ENCODE results near the gene PHACTR4. TPM values are rescaled to one million over a fixed set of nuclear protein-coding genes. Genes with fewer than 3 reads are reported as not detected.
"Not testable (repeated sequence)": the region's sequence is repeated elsewhere in the genome, so short reads cannot be mapped to it uniquely, and the experiment has no call there.

The PHACTR4 gene
- total RNA-seq, 1 donor from 2014 or later = 33.0 TPM

DNA sequence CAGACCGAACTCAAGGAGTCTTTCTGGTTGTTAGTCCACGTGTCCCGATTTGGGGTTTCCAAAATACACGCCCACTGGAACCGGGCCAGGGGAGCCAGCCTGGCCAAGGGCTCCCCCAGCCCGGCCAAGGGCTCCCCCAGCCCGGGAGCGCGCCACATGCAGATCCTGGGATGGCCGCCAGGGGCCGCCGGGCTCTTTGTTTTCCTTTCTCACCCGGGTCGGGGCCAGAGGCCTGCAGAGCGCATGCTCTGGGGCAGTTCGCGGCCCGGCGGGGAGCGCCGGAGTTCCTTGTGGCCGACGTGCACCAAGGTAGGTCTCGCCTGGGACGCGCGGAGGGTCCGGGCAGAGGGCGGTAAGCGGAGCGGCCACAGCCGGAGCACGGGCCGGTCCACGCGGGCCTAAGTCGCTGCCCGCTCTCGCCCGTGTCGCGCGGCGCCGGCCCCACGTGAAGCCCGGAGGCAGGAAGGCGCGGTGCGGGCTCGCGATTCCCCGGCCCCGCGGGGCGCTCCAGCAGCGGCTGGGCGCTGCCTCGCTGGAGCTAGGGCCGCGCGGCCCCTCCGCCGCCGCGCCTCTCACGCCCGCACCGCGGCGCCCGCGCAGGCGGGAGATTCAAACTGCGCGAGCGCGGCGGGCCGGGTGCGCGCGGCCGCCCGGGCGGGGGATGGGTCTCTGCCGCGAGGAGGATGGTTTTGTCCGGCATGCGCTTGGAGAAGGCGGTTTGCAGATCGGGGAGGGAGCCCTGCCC lies 148.6 kb downstream of the PHACTR4 start:
- Histone ChIP-seq H3K27me3 (no peaks in the 10 kb centered on the region), H3K4me1 (peaks cover 9 to 13% of the 10 kb centered on the region in 2 donors), H3K4me3 (peak overlapping the region; percentile 69 to 97), H3K27ac (peak overlapping the region; percentile 43 to 87), H3K9me3 (no peaks in the 10 kb centered on the region), H3K36me3 (peaks cover 16 to 23% of the 10 kb centered on the region in 2 donors)
- peak; percentile 50 to 93 for DNase-seq (ENCODE audit: low spot score in 2 of 2)
- intact Hi-C loops (cut with DNase I) = loop anchor here (1.0 to 5.0 kb wide), 6 partner anchors 35 to 359 kb away; partner anchors contain the start of genes TAF12, TRNAU1AP and YTHDF2
- TF ChIP-seq, protein P1, sequence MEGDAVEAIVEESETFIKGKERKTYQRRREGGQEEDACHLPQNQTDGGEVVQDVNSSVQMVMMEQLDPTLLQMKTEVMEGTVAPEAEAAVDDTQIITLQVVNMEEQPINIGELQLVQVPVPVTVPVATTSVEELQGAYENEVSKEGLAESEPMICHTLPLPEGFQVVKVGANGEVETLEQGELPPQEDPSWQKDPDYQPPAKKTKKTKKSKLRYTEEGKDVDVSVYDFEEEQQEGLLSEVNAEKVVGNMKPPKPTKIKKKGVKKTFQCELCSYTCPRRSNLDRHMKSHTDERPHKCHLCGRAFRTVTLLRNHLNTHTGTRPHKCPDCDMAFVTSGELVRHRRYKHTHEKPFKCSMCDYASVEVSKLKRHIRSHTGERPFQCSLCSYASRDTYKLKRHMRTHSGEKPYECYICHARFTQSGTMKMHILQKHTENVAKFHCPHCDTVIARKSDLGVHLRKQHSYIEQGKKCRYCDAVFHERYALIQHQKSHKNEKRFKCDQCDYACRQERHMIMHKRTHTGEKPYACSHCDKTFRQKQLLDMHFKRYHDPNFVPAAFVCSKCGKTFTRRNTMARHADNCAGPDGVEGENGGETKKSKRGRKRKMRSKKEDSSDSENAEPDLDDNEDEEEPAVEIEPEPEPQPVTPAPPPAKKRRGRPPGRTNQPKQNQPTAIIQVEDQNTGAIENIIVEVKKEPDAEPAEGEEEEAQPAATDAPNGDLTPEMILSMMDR (IDR thresholded peaks at IDR 0.05) = peak; percentile 97 to 100 (median 99)

DNA sequence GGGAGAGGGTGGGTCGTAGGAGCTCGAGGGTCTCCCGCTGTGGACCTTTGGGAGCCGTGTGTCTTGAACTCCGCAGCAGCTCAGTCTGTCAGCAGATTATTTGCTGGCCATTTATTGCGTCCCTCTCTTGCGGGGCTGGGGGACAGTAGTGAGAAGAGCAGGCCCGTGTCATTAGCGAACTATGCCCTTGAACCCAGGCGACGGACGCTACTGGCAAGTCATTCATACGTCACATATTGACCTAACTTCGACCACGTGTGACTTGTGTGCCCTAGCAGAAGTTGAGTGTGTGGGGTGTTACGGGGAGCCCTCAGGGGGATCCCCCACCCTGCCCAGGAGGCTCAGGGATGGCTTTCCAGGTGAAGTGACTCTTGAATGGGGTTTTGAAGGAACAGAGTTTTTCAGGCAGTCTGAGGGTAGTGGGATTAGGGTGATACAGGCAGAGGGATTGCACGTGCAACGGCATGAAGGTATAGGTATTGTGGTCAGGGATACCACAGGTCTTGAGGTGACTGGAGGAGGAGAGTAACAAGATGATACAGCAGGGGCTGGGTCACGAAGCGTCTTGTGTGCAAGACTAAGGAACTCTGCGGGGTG lies 149.3 kb downstream of the PHACTR4 start:
- Histone ChIP-seq H3K9me3 (no peaks in the 10 kb centered on the region), H3K4me3 (peak overlapping the region; percentile 69 to 97), H3K4me1 (peaks cover 9 to 13% of the 10 kb centered on the region in 2 donors), H3K36me3 (peaks cover 11 to 16% of the 10 kb centered on the region in 2 donors), H3K27me3 (no peaks in the 10 kb centered on the region), H3K27ac (peak overlapping the region in 1 of 2 donors; percentile 87)
- DNase-seq (ENCODE audit: low spot score in 2 of 2) = no peak
- intact Hi-C loops (cut with DNase I) = loop anchor here (1.0 to 5.0 kb wide), 6 partner anchors 34 to 358 kb away; partner anchors contain the start of genes TAF12, TRNAU1AP and YTHDF2
- TF ChIP-seq, protein P1 (IDR thresholded peaks at IDR 0.05) = no peak

DNA sequence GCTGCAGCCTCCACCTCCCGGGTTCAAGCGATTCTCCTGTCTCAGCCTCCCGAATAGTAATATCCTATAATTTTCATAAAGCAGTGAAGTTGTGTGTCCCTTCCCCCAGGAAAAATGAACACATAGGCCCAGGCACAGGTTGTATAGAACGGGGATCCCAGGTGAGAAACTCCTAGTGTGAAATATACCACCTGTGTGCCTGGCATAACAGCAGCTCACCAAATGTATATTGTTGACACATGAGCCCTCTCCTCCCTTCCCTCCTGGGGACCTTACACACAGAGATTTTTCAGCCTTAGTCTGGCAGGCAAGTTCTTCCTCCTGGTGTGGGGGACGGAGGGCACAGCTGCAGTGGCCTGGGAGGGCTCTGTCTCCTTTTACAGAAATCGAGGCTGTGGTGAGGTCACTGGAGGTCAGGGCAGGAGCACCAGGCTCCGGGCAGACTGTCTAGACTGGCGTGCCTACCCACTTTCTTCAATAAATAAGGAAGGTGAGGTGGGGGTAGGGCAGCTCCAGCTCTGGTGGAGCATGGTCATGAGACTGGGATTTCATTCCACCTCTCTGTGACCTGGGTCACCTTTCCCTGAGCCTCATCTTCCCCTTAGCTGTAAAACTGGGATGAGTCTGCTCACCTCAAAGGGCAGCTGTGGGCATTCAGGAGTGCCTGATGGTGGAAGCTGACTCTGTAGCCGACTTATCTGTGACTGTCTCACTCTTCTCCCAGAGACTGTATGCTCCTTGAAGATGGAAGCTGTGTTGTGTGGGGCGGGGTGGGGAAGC lies 150.6 kb downstream of the PHACTR4 start:
- no peak for DNase-seq (ENCODE audit: low spot score in 2 of 2)
- Histone ChIP-seq H3K27ac (no peak overlapping the region), H3K4me3 (no peak overlapping the region), H3K9me3 (no peaks in the 10 kb centered on the region), H3K4me1 (peaks cover 9 to 13% of the 10 kb centered on the region in 2 donors), H3K27me3 (no peaks in the 10 kb centered on the region), H3K36me3 (peaks cover 3 to 6% of the 10 kb centered on the region in 2 donors)
- TF ChIP-seq, protein P1 (IDR thresholded peaks at IDR 0.05) = no peak
- intact Hi-C loops (cut with DNase I) = loop anchor here (2.0 to 5.0 kb wide), 4 partner anchors 33 to 217 kb away; partner anchors contain the start of genes TAF12, TRNAU1AP and YTHDF2

DNA sequence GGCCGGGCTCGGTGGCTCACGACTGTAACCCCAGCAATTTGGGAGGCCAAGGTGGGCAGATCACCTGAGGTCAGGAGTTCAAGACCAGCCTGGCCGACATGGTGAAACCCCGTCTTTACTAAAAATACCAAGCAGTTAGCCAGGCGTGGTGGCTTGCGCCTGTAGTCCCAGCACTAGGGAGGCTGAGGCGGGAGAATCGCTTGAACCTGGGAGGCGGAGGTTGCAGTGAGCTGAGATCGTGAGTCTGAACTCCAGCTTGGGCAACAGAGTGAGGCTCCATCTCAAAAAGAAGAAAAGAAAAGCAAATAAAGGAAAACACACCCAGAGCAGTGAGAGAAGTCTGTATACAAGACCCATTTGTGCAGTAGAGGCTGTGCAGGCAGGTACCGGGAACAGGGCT lies 151.3 kb downstream of the PHACTR4 start:
- H3K36me3 ChIP-seq; DNase-seq (ENCODE audit: low spot score in 2 of 2); intact Hi-C loops (cut with DNase I); H3K9me3 ChIP-seq; H3K4me3 ChIP-seq; H3K27me3 ChIP-seq; H3K27ac ChIP-seq: not testable (repeated sequence)
- peaks cover 9 to 13% of the 10 kb centered on the region in 2 donors for H3K4me1 ChIP-seq

DNA sequence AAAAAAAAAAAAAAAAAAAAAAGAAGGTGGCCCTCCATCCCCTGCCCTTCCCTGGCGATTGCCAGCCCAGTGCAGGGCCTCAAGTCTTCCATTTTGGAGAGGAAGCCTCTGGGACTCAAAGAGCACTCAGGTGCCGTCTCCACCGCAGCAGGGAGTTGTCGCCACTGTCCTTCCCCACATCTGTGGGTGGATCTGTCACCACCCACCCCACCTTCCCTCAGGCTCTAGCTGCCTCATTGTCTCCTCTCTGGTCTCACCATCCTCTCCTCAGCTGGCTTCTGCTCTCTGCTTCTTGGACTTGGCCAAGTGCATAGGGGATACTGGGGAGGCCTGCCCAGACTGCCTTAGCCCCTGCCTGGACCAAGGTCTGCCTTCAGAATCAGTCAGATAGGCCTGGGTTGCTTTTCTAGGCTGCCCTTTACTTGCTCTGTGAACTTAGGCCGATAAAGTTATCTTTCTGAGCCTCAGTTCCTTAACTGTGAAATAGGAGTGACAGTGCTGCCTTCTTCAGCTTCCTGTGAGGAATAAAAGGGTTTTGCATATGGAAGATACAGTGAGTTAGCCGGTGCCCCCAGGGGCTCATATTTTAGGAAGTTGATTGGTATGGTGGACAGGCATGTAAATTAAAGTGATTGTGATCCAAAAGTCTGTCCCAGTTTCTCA lies 152.1 kb downstream of the PHACTR4 start:
- no peaks in the 10 kb centered on the region for H3K36me3 ChIP-seq
- no peaks in the 10 kb centered on the region for H3K27me3 ChIP-seq
- intact Hi-C loops (cut with DNase I) = no loop called here
- H3K4me1 ChIP-seq = peaks cover 9 to 13% of the 10 kb centered on the region in 2 donors
- TF ChIP-seq, protein P1 (IDR thresholded peaks at IDR 0.05) = no peak
- H3K27ac ChIP-seq = no peak overlapping the region
- no peaks in the 10 kb centered on the region for H3K9me3 ChIP-seq
- no peak for DNase-seq (ENCODE audit: low spot score in 2 of 2)
- H3K4me3 ChIP-seq = no peak overlapping the region

DNA sequence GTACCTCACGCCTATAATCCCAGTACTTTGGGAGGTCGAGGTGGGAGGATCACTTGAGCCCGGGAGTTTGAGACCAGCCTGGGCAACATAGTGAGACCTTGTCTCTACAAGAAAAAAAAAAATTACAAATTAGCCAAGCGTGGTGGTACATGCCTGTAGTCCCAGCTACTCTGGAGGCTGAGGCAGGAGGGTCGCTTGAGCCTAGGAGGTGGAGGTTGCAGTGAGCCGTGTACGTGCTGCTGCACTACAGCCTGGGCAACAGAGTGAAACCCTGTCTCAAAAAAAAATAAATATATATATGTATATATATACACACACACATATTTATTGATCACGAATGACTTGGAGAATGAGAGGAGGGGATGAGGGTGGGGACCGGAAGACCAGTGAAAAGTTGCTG lies 153.0 kb downstream of the PHACTR4 start:
- DNase-seq (ENCODE audit: low spot score in 2 of 2); H3K27ac ChIP-seq; H3K36me3 ChIP-seq; H3K27me3 ChIP-seq; H3K9me3 ChIP-seq; intact Hi-C loops (cut with DNase I); H3K4me3 ChIP-seq: not testable (repeated sequence)
- H3K4me1 ChIP-seq = peaks cover 8 to 12% of the 10 kb centered on the region in 2 donors

DNA sequence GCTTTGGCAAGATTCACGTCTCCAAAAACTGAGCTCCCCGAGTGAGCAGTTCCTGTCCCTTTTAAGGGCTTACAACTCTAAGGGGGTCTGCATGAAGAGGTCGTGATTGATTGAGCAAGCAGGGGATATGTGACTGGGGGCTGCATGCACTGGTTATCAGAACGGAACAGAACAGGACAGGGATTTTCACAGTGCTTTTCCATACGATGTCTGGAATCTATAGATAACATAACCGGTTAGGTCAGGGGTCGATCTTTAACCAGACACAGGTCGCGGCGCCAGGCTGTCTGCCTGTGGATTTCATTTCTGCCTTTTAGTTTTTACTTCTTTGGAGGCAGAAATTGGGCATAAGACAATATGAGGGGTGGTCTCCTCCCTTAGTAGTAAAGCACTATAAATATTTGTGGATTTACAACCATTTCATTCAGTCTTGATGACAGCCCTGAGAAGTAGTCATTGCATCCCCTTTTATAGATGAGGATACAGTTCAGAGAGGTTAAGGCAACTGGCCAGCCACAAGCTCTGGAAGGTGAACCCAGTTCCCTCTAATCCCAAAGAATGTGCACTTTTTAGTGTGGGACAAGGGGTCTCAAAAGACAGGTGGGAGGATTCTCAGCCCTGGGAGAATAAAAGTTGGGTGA lies 155.6 kb downstream of the PHACTR4 start:
- H3K36me3 ChIP-seq; H3K4me1 ChIP-seq; H3K4me3 ChIP-seq; H3K27me3 ChIP-seq; intact Hi-C loops (cut with DNase I); H3K9me3 ChIP-seq; DNase-seq (ENCODE audit: low spot score in 2 of 2); H3K27ac ChIP-seq: not testable (repeated sequence)
